A549 (cell line): ENCODE data around the gene NFATC2. TPM values are rescaled to one million over a fixed set of nuclear protein-coding genes. Genes with fewer than 3 reads are reported as not detected.

Experiments used
- ATAC-seq, 2 experiments: fragments of 200-7000 bp in 1 of 2; fragments of >200 bp in 1 of 2; cut with Nextera tagmentation in 1 of 2; cut with Tn5 transposase in 1 of 2; 3 replicates each; pipeline versions ENCODE4 v1.8.0 to v1.9.1; 2018 to 2020; ENCODE audit warnings: mild to moderate bottlenecking in 1 of 2, moderate library complexity in 1 of 2
- CTCF ChIA-PET: fragments of 300-600 bp; sonication (Branson Sonifier 250); formaldehyde crosslinking; extraction: SDS; loops from one replicate; lab custom pipeline; 2021; ENCODE audit warnings: antibody characterized with exemption, inconsistent platforms; lab: Yijun Ruan, JAX
- POLR2A ChIA-PET: fragments of 350-600 bp; formaldehyde crosslinking; extraction: SDS; loops from one replicate; lab custom pipeline; 2021; ENCODE audit warnings: antibody characterized with exemption, inconsistent platforms; lab: Yijun Ruan, JAX
- DNase-seq, 2 experiments: peaks; one replicate each; pipeline versions ENCODE4 v3.0.0 to v3.0.0-alpha.2; 2011 to 2016; ENCODE audit warnings: low read depth in 1 of 2, low spot score in 1 of 2
- FAIRE-seq: peaks from 2 replicates; lab custom pipeline; 2011; peaks lifted over from hg19 to GRCh38; lab: Jason Lieb, UNC
- H3K27ac ChIP-seq, 2 experiments: fragments of >200 bp; sonication (Bioruptor Twin); formaldehyde crosslinking; 3 replicates each; pipeline ENCODE4 v1.5.1; 2016 to 2017
- H3K4me1 ChIP-seq: fragments of >200 bp; sonication (Bioruptor Twin); formaldehyde crosslinking; 3 replicates; pipeline ENCODE4 v1.6.1; 2016
- H3K4me2 ChIP-seq: fragments of >200 bp; sonication (Bioruptor Twin); formaldehyde crosslinking; 3 replicates; pipeline ENCODE4 v1.6.1; 2016
- H3K4me3 ChIP-seq: fragments of >200 bp; sonication (Bioruptor Twin); formaldehyde crosslinking; 3 replicates; pipeline ENCODE4 v1.5.1; 2016
- H3K9me3 ChIP-seq: fragments of >200 bp; sonication (Bioruptor Twin); formaldehyde crosslinking; 3 replicates; pipeline ENCODE4 v1.6.1; 2016
- CTCF ChIP-seq: fragments of >200 bp; sonication (Bioruptor Twin); formaldehyde crosslinking; IDR thresholded peaks from 3 replicates; pipeline ENCODE4 v1.5.1; 2016
- E2F6 ChIP-seq: IDR thresholded peaks from 2 replicates; pipeline ENCODE4 v1.6.1; 2012; ENCODE audit warnings: low read depth, borderline replicate concordance
- FOSL2 ChIP-seq, 2 experiments: fragments of 450-650 bp in 1 of 2; fragments of >200 bp in 1 of 2; sonication (Bioruptor Twin) in 1 of 2; formaldehyde crosslinking; IDR thresholded peaks; 2 replicates each; pipeline versions ENCODE4 v1.5.0 to v1.6.1; 2016 to 2020; ENCODE audit warnings: mild to moderate bottlenecking in 1 of 2, moderate library complexity in 1 of 2
- GATA3 ChIP-seq: IDR thresholded peaks from 2 replicates; pipeline ENCODE4 v1.6.1; 2012; ENCODE audit warnings: borderline replicate concordance
- HES2 ChIP-seq: fragments of >200 bp; sonication (Bioruptor Twin); formaldehyde crosslinking; IDR thresholded peaks from 2 replicates; pipeline ENCODE4 v1.6.1; 2016
- HOXA7 ChIP-seq: fragments of 250-450 bp; sonication (Bioruptor Pico); IDR thresholded peaks from 2 replicates; pipeline ENCODE4 v1.5.0; 2020; ENCODE audit warnings: mild to moderate bottlenecking, moderate library complexity
- HOXB13 ChIP-seq: fragments of 250-450 bp; sonication (Bioruptor Pico); IDR thresholded peaks from 2 replicates; pipeline ENCODE4 v1.5.0; 2020; ENCODE audit warnings: low read depth, mild to moderate bottlenecking, moderate library complexity
- MAFK ChIP-seq: fragments of 450-650 bp; IDR thresholded peaks from 2 replicates; pipeline ENCODE4 v1.6.1; 2014; ENCODE audit not compliant: partially characterized antibody
- NFE2L2 ChIP-seq: fragments of 150-350 bp; conservative IDR thresholded peaks from 2 replicates; pipeline ENCODE4 v1.6.1; 2014; ENCODE audit warnings: low read length
- NPAS2 ChIP-seq: fragments of 250-450 bp; sonication (Bioruptor Pico); IDR thresholded peaks from 2 replicates; pipeline ENCODE4 v1.8.0; 2022; ENCODE audit warnings: mild to moderate bottlenecking, moderate library complexity, borderline replicate concordance
- NR3C1 ChIP-seq: fragments of >200 bp; sonication (Bioruptor Twin); formaldehyde crosslinking; IDR thresholded peaks from 3 replicates; pipeline ENCODE4 v1.6.1; 2017
- POLR2AphosphoS2 ChIP-seq: conservative IDR thresholded peaks from 2 replicates; pipeline ENCODE4 v1.6.1; 2012; ENCODE audit warnings: low read length, improper control_type of control experiment, inconsistent platforms
- SREBF2 ChIP-seq: fragments of 450-650 bp; IDR thresholded peaks from 2 replicates; pipeline ENCODE4 v1.6.1; 2014; ENCODE audit warnings: mild to moderate bottlenecking, moderate library complexity
- TFCP2L1 ChIP-seq: fragments of 250-450 bp; sonication (Bioruptor Pico); IDR thresholded peaks from 2 replicates; pipeline ENCODE4 v1.5.0; 2021; ENCODE audit warnings: mild to moderate bottlenecking
- USF2 ChIP-seq: fragments of 450-650 bp; IDR thresholded peaks from 2 replicates; pipeline ENCODE4 v1.6.1; 2014; ENCODE audit warnings: antibody characterized with exemption
- WGBS: methylation state at CpG from one replicate; pipeline ENCODE4 v1.1.6; 2017; ENCODE audit errors: missing lambda C conversion rate; 5-methylcytosine and 5-hydroxymethylcytosine counted together
- polyA plus RNA-seq, 4 experiments: library from polyadenylated mRNA; depleted of rRNA in 3 of 4; stranded (reverse); fragments of >200 nt; fragmentation: RNase III in 1 of 4; extraction: RNeasy Plus Mini Kit Qiagen cat#74134 plus additional on column Dnase treatment in 1 of 4; gene quantifications; 2 replicates in 3 of 4; 3 replicates in 1 of 4; pipeline ENCODE4 v1.2.3, GENCODE V29; 2011 to 2017
- TF ChIP-seq, protein P1 (sequence below): IDR thresholded peaks from 2 replicates; pipeline ENCODE4 v1.6.1; 2012
- TF ChIP-seq, protein P2 (sequence below): fragments of 150-350 bp; IDR thresholded peaks from 2 replicates; pipeline ENCODE4 v1.6.1; 2014; ENCODE audit warnings: low read depth, mild to moderate bottlenecking, low read length

The NFATC2 gene
- polyA plus RNA-seq, 2 of the 4 experiments (the other 2 are of a cell fraction), result 0.75 to 1.6 TPM

GRCh38 chr20:51445591-51445990 lies 96.9 kb downstream of the NFATC2 start:
- 88% methylated on average over 8 of the region's 8 CpGs for WGBS
- Histone ChIP-seq H3K9me3 (no peaks in the 10 kb centered on the region), H3K4me1 (peaks cover 44% of the 10 kb centered on the region), H3K27ac (peak overlapping the region; percentile 44 to 84; a peak in 5 of 6 replicates), H3K4me3 (no peak overlapping the region), H3K4me2 (no peak overlapping the region; the same call in 2 of the 3 replicates)
- POLR2A ChIA-PET, result interaction anchor here (1.1 kb wide), 1 partner anchor 11 kb away, joined by 3 read pairs; no protein-coding TSS in a partner anchor
- TF ChIP-seq SREBF2, result no peak
- TF ChIP-seq POLR2AphosphoS2, result no peak
- no peak for TF ChIP-seq E2F6
- TF ChIP-seq NFE2L2, result no peak
- no peak for TF ChIP-seq FOSL2 (IDR thresholded peaks at IDR 0.05)
- TF ChIP-seq FOSL2 (CRISPR knock-in tag; IDR thresholded peaks at IDR 0.05), result no peak
- no peak for TF ChIP-seq NPAS2 (CRISPR knock-in tag)
- TF ChIP-seq MAFK, result no peak
- TF ChIP-seq NR3C1, result no peak
- TF ChIP-seq HOXA7 (CRISPR knock-in tag), result no peak
- TF ChIP-seq CTCF, result no peak
- TF ChIP-seq USF2, result no peak
- no peak for TF ChIP-seq HES2
- no peak for TF ChIP-seq HOXB13 (CRISPR knock-in tag)
- TF ChIP-seq TFCP2L1 (CRISPR knock-in tag), result no peak
- no peak for TF ChIP-seq GATA3
- DNase-seq (no peak), ATAC-seq (no peak), FAIRE-seq (no peak)
- CTCF ChIA-PET, result interaction anchor here (0.5 to 1.6 kb wide), 7 partner anchors 9 to 471 kb away, joined by 3 to 11 read pairs (median 3); no protein-coding TSS in a partner anchor

- ATAC-seq (no peak), FAIRE-seq (no peak), DNase-seq (no peak)
- TF ChIP-seq, protein P1, sequence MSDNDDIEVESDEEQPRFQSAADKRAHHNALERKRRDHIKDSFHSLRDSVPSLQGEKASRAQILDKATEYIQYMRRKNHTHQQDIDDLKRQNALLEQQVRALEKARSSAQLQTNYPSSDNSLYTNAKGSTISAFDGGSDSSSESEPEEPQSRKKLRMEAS, result no peak
- TF ChIP-seq, protein P2, sequence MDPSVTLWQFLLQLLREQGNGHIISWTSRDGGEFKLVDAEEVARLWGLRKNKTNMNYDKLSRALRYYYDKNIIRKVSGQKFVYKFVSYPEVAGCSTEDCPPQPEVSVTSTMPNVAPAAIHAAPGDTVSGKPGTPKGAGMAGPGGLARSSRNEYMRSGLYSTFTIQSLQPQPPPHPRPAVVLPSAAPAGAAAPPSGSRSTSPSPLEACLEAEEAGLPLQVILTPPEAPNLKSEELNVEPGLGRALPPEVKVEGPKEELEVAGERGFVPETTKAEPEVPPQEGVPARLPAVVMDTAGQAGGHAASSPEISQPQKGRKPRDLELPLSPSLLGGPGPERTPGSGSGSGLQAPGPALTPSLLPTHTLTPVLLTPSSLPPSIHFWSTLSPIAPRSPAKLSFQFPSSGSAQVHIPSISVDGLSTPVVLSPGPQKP, result no peak
- no peak for TF ChIP-seq GATA3
- TF ChIP-seq SREBF2, result no peak
- TF ChIP-seq MAFK, result no peak
- no peak for TF ChIP-seq HES2
- Histone ChIP-seq H3K27ac (peak overlapping the region; percentile 8 to 84; a peak in 5 of 6 replicates), H3K4me2 (no peak overlapping the region), H3K4me3 (no peak overlapping the region), H3K4me1 (peaks cover 38% of the 10 kb centered on the region), H3K9me3 (no peaks in the 10 kb centered on the region)
- CTCF ChIA-PET, result interaction anchor here (0.5 to 1.6 kb wide), 6 partner anchors 15 to 470 kb away, joined by 3 to 11 read pairs (median 3); no protein-coding TSS in a partner anchor
- WGBS, result 94% methylated on average over 9 of the region's 9 CpGs
- POLR2A ChIA-PET, result interaction anchor here (1.1 kb wide), 1 partner anchor 11 kb away, joined by 3 read pairs; no protein-coding TSS in a partner anchor
Observed at GRCh38 chr20:51444922-51445438, 97.5 kb downstream of the NFATC2 start.
